IPS-NIHi11 (cell line): ENCODE data around the gene DHRS7B.
"Not testable (repeated sequence)": the region's sequence is repeated elsewhere in the genome, so short reads cannot be mapped to it uniquely, and the experiment has no call there.

ENCODE experiments used
- DNase-seq: peaks from one replicate; pipeline ENCODE4 v3.0.0; 2012; ENCODE audit warnings: mixed read lengths, low spot score

The DHRS7B gene

GRCh38 chr17:21210411-21211076 is 83.8 kb downstream of the DHRS7B start:
- no peak for DNase-seq

- no peak for DNase-seq
Observed at GRCh38 chr17:21211825-21212479, 85.2 kb downstream of the DHRS7B start.

- no peak for DNase-seq
Observed at GRCh38 chr17:21212826-21213637, 86.3 kb downstream of the DHRS7B start.

GRCh38 chr17:21213638-21214014 is 86.9 kb downstream of the DHRS7B start:
- DNase-seq = peak; percentile 67

GRCh38 chr17:21214015-21214776 is 87.4 kb downstream of the DHRS7B start, which contains the start of gene TMEM11:
Gene TMEM11, minus strand, starts transcription at chr17:21214161. Its CDS starts 9 bp downstream, at chr17:21214152.
- DNase-seq = peak; percentile 98

- peak; percentile 54 for DNase-seq
Observed at GRCh38 chr17:21214777-21215541, 88.2 kb downstream of the DHRS7B start.

GRCh38 chr17:21215935-21216334 is 89.2 kb downstream of the DHRS7B start:
- DNase-seq = no peak

- no peak for DNase-seq
Observed at GRCh38 chr17:21217346-21217745, 90.6 kb downstream of the DHRS7B start.

- no peak for DNase-seq
Observed at GRCh38 chr17:21218101-21218500, 91.3 kb downstream of the DHRS7B start.

GRCh38 chr17:21218831-21219380 is 92.1 kb downstream of the DHRS7B start:
- no peak for DNase-seq

GRCh38 chr17:21223086-21223485 is 96.3 kb downstream of the DHRS7B start:
- DNase-seq = no peak

GRCh38 chr17:21227277-21227676 is 100.5 kb downstream of the DHRS7B start:
- DNase-seq = not testable (repeated sequence)

- no peak for DNase-seq
Observed at GRCh38 chr17:21228111-21228510, 101.3 kb downstream of the DHRS7B start.

- no peak for DNase-seq
Observed at GRCh38 chr17:21228845-21229244, 102.1 kb downstream of the DHRS7B start.

GRCh38 chr17:21231533-21231932 is 104.8 kb downstream of the DHRS7B start:
- no peak for DNase-seq

GRCh38 chr17:21232033-21232749 is 105.4 kb downstream of the DHRS7B start:
- no peak for DNase-seq

- DNase-seq = no peak
Observed at GRCh38 chr17:21233581-21234347, 107.0 kb downstream of the DHRS7B start.

- DNase-seq = no peak
Observed at GRCh38 chr17:21235921-21236320, 109.2 kb downstream of the DHRS7B start.

- DNase-seq = peak; percentile 68
Observed at GRCh38 chr17:21239680-21240368, 113.1 kb downstream of the DHRS7B start.
